BJ (cell line): ENCODE results near the gene ARL9. TPM values are rescaled to one million over a fixed set of nuclear protein-coding genes. Genes with fewer than 3 reads are reported as not detected.

Experiments used
- CTCF ChIA-PET: fragments of 350-600 bp; formaldehyde crosslinking; extraction: SDS; loops from one replicate; lab custom pipeline; 2021; ENCODE audit warnings: antibody characterized with exemption, inconsistent platforms; lab: Yijun Ruan, JAX
- POLR2A ChIA-PET: fragments of 300-600 bp; sonication (Branson Sonifier 250); formaldehyde crosslinking; extraction: SDS; loops from one replicate; lab custom pipeline; 2021; ENCODE audit warnings: antibody characterized with exemption; lab: Charles Lee
- DNase-seq: peaks from one replicate; pipeline ENCODE4 v3.0.0-alpha.2; 2011; ENCODE audit warnings: low read depth
- H3K27me3 ChIP-seq: 2 replicates; pipeline ENCODE4 v1.6.0; 2011; ENCODE audit warnings: low read length; ENCODE audit not compliant: control insufficient read depth, insufficient read depth
- H3K36me3 ChIP-seq: 2 replicates; pipeline ENCODE4 v1.5.1; 2011; ENCODE audit warnings: low read length; ENCODE audit not compliant: control insufficient read depth, insufficient read depth
- H3K4me3 ChIP-seq: 2 replicates; pipeline ENCODE4 v1.5.1; 2011; ENCODE audit warnings: low read depth, mild to moderate bottlenecking, control low read depth, low read length
- CTCF ChIP-seq: IDR thresholded peaks from 2 replicates; pipeline ENCODE4 v1.5.1; 2011; ENCODE audit warnings: low read depth, mild to moderate bottlenecking, control low read depth, inconsistent platforms, low read length, moderate library complexity; ENCODE audit not compliant: insufficient read depth
- polyA plus RNA-seq: library from polyadenylated mRNA; depleted of rRNA; stranded (reverse); fragments of >200 nt; gene quantifications from 2 replicates; pipeline ENCODE4 v1.2.3, GENCODE V29; 2011

ARL9 gene
- polyA plus RNA-seq, 1 experiment: 0.23 TPM

GRCh38 chr4:56511098-56511497, 5.5 kb downstream of the ARL9 start:
- Histone ChIP-seq H3K36me3 (no peaks in the 10 kb centered on the region), H3K27me3 (no peaks in the 10 kb centered on the region), H3K4me3 (no peak overlapping the region)
- no peak for DNase-seq
- TF ChIP-seq CTCF: no peak
- ChIA-PET CTCF (interaction anchor here (1.0 kb wide), 1 partner anchor 33 kb away, joined by 3 read pairs; no protein-coding TSS in a partner anchor), POLR2A (no interaction called here)

GRCh38 chr4:56512166-56512565, 6.6 kb downstream of the ARL9 start:
- H3K36me3 ChIP-seq: no peaks in the 10 kb centered on the region
- no peaks in the 10 kb centered on the region for H3K27me3 ChIP-seq
- no peak overlapping the region for H3K4me3 ChIP-seq
- POLR2A ChIA-PET: no interaction called here
- CTCF ChIA-PET: interaction anchor here (0.9 to 1.1 kb wide), 2 partner anchors 33 to 87 kb away, joined by 3 read pairs; no protein-coding TSS in a partner anchor
- peak; percentile 10 for DNase-seq
- no peak for TF ChIP-seq CTCF

- Histone ChIP-seq H3K27me3 (no peaks in the 10 kb centered on the region), H3K4me3 (no peak overlapping the region), H3K36me3 (no peaks in the 10 kb centered on the region)
- ChIA-PET POLR2A (no interaction called here), CTCF (no interaction called here)
- TF ChIP-seq CTCF: no peak
- DNase-seq: no peak
Observed at GRCh38 chr4:56513517-56513916, 7.9 kb downstream of the ARL9 start.

- ChIA-PET CTCF (interaction anchor here (0.8 to 2.1 kb wide), 2 partner anchors 14 to 268 kb away, joined by 3 to 8 read pairs; no protein-coding TSS in a partner anchor), POLR2A (no interaction called here)
- Histone ChIP-seq H3K4me3 (peak overlapping the region; percentile 57), H3K27me3 (peaks cover 10% of the 10 kb centered on the region), H3K36me3 (no peaks in the 10 kb centered on the region)
- no peak for TF ChIP-seq CTCF
- DNase-seq: peak; percentile 14
Observed at GRCh38 chr4:56530269-56531148, 24.9 kb downstream of the ARL9 start.

GRCh38 chr4:56531149-56531770, 25.7 kb downstream of the ARL9 start:
- Histone ChIP-seq H3K36me3 (no peaks in the 10 kb centered on the region), H3K4me3 (peak overlapping the region; percentile 57), H3K27me3 (peaks cover 12% of the 10 kb centered on the region)
- CTCF ChIA-PET: interaction anchor here (0.8 to 2.1 kb wide), 2 partner anchors 13 to 267 kb away, joined by 3 to 8 read pairs; no protein-coding TSS in a partner anchor
- no peak for DNase-seq
- POLR2A ChIA-PET: no interaction called here
- TF ChIP-seq CTCF: no peak
